ENCODE measurements around the gene TEC.

The TEC gene

GRCh38 chr4:48122756-48123155 is 146.9 kb downstream of the TEC start:
- H3K9me3 ChIP-seq (replicated peaks; ENCODE audit: insufficient read depth, low read length) = no peaks in the 10 kb centered on the region
- no peaks in the 10 kb centered on the region for H3K36me3 ChIP-seq (replicated peaks; ENCODE audit: insufficient read depth, low read length)
- no peaks in the 10 kb centered on the region for H3K79me2 ChIP-seq (ENCODE audit: low read length)
- H3F3A ChIP-seq (ENCODE audit: insufficient read depth, low read length) = 0 out of 2 replicates have a peak, but pooled peaks cover 3% of the 10 kb centered on the region
- no peak overlapping the region for H3K9ac ChIP-seq (ENCODE audit: low read length)
- DNase-seq = no peak
- H3K9me2 ChIP-seq (replicated peaks; ENCODE audit: insufficient read depth, low read length) = no peaks in the 10 kb centered on the region
- H3K4me1 ChIP-seq (ENCODE audit: low read length) = peaks cover 5% of the 10 kb centered on the region; the same call in 1 of the 2 replicates
- no peak overlapping the region for H3K4me2 ChIP-seq (ENCODE audit: low read depth, low read length)
- H3K27me3 ChIP-seq (replicated peaks; ENCODE audit: insufficient read depth, low read length) = no peaks in the 10 kb centered on the region
- TF ChIP-seq EZH2 (optimal IDR thresholded peaks at IDR 0.05; ENCODE audit: low read depth, low read length) (no peak), CTCF (IDR thresholded peaks at IDR 0.05; ENCODE audit: low read length) (no peak), EZH2phosphoT487 (IDR thresholded peaks at IDR 0.05; ENCODE audit: low read length) (no peak)
- no peak overlapping the region for H3K4me3 ChIP-seq (ENCODE audit: low read length)
- no peak overlapping the region for H2AFZ ChIP-seq (ENCODE audit: low read length)
- no peaks in the 10 kb centered on the region for H4K20me1 ChIP-seq (ENCODE audit: insufficient read depth, low read length)
- no peak overlapping the region for H3K27ac ChIP-seq (ENCODE audit: low read length)

- Histone ChIP-seq H4K20me1 (ENCODE audit: insufficient read depth, low read length) (no peaks in the 10 kb centered on the region), H3K4me3 (ENCODE audit: low read length) (no peak overlapping the region), H2AFZ (ENCODE audit: low read length) (no peak overlapping the region), H3K9me3 (replicated peaks; ENCODE audit: insufficient read depth, low read length) (no peaks in the 10 kb centered on the region), H3K27ac (ENCODE audit: low read length) (no peak overlapping the region), H3K27me3 (replicated peaks; ENCODE audit: insufficient read depth, low read length) (no peaks in the 10 kb centered on the region), H3K4me1 (ENCODE audit: low read length) (no peaks in the 10 kb centered on the region), H3K9me2 (replicated peaks; ENCODE audit: insufficient read depth, low read length) (no peaks in the 10 kb centered on the region), H3K79me2 (ENCODE audit: low read length) (no peaks in the 10 kb centered on the region), H3K36me3 (replicated peaks; ENCODE audit: insufficient read depth, low read length) (no peaks in the 10 kb centered on the region), H3K9ac (ENCODE audit: low read length) (no peak overlapping the region), H3K4me2 (ENCODE audit: low read depth, low read length) (no peak overlapping the region), H3F3A (ENCODE audit: insufficient read depth, low read length) (no peaks in the 10 kb centered on the region)
- no peak for DNase-seq
- TF ChIP-seq EZH2phosphoT487 (IDR thresholded peaks at IDR 0.05; ENCODE audit: low read length) (no peak), EZH2 (optimal IDR thresholded peaks at IDR 0.05; ENCODE audit: low read depth, low read length) (no peak), CTCF (IDR thresholded peaks at IDR 0.05; ENCODE audit: low read length) (no peak)
These were observed 148.5 kb downstream of the TEC start for GRCh38 chr4:48121180-48121579.

GRCh38 chr4:48120132-48120531 is 149.5 kb downstream of the TEC start:
- no peaks in the 10 kb centered on the region for H3F3A ChIP-seq (ENCODE audit: insufficient read depth, low read length)
- H4K20me1 ChIP-seq (ENCODE audit: insufficient read depth, low read length) = no peaks in the 10 kb centered on the region
- no peaks in the 10 kb centered on the region for H3K79me2 ChIP-seq (ENCODE audit: low read length)
- no peaks in the 10 kb centered on the region for H3K9me3 ChIP-seq (replicated peaks; ENCODE audit: insufficient read depth, low read length)
- no peak overlapping the region for H2AFZ ChIP-seq (ENCODE audit: low read length)
- no peaks in the 10 kb centered on the region for H3K36me3 ChIP-seq (replicated peaks; ENCODE audit: insufficient read depth, low read length)
- no peak overlapping the region for H3K4me2 ChIP-seq (ENCODE audit: low read depth, low read length)
- no peak for DNase-seq
- H3K9me2 ChIP-seq (replicated peaks; ENCODE audit: insufficient read depth, low read length) = no peaks in the 10 kb centered on the region
- no peak overlapping the region for H3K27ac ChIP-seq (ENCODE audit: low read length)
- no peaks in the 10 kb centered on the region for H3K27me3 ChIP-seq (replicated peaks; ENCODE audit: insufficient read depth, low read length)
- no peak for TF ChIP-seq EZH2phosphoT487 (IDR thresholded peaks at IDR 0.05; ENCODE audit: low read length)
- TF ChIP-seq CTCF (IDR thresholded peaks at IDR 0.05; ENCODE audit: low read length) = no peak
- no peak for TF ChIP-seq EZH2 (optimal IDR thresholded peaks at IDR 0.05; ENCODE audit: low read depth, low read length)
- H3K4me3 ChIP-seq (ENCODE audit: low read length) = no peak overlapping the region
- no peak overlapping the region for H3K9ac ChIP-seq (ENCODE audit: low read length)
- H3K4me1 ChIP-seq (ENCODE audit: low read length) = no peaks in the 10 kb centered on the region

All from MM.1S (cell line).